Right ventricle myocardium inferior (tissue), 1 donor: ENCODE measurements around the gene SBK2. TPM values are rescaled to one million over a fixed set of nuclear protein-coding genes. Genes with fewer than 3 reads are reported as not detected.
"Not testable (repeated sequence)": the region's sequence is repeated elsewhere in the genome, so short reads cannot be mapped to it uniquely, and the experiment has no call there.

Experiments
- ATAC-seq: fragments of 200-7000 bp; cut with Tn5 transposase; one replicate; pipeline ENCODE4 v1.9.1; 2020; ENCODE audit warnings: mild to moderate bottlenecking, moderate library complexity
- DNase-seq: peaks from one replicate; pipeline ENCODE4 v3.0.0; 2021; ENCODE audit errors: missing footprints
- intact Hi-C: fragments of 100-400 bp; cut with DNase I; formaldehyde crosslinking; loops from one replicate; pipeline ENCODE4 v1.11.0; 2022
- long read RNA-seq: library from polyadenylated mRNA; unstranded; transcript quantifications from one replicate; pipeline ENCODE4 v2.0.0, GENCODE V29; 2021
- total RNA-seq: library from RNA; stranded (reverse); fragmentation: NEBNext Ultra II Directional; extraction: Animal tissue kit (Norgen Biotek cat#: 25700); gene quantifications from one replicate; pipeline ENCODE4 v1.2.1, GENCODE V29; 2021
- donor health status: DM: no; HTN: yes; CAD: no; lungs with severe emphysema.

SBK2 gene, protein sequence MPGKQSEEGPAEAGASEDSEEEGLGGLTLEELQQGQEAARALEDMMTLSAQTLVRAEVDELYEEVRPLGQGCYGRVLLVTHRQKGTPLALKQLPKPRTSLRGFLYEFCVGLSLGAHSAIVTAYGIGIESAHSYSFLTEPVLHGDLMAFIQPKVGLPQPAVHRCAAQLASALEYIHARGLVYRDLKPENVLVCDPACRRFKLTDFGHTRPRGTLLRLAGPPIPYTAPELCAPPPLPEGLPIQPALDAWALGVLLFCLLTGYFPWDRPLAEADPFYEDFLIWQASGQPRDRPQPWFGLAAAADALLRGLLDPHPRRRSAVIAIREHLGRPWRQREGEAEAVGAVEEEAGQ
- 12.7 TPM for total RNA-seq
- long read RNA-seq, partial matches to known transcripts, result 0 of 13 reads
- long read RNA-seq, other reads (novel, unspliced or antisense), result 9 of 13 reads

DNA sequence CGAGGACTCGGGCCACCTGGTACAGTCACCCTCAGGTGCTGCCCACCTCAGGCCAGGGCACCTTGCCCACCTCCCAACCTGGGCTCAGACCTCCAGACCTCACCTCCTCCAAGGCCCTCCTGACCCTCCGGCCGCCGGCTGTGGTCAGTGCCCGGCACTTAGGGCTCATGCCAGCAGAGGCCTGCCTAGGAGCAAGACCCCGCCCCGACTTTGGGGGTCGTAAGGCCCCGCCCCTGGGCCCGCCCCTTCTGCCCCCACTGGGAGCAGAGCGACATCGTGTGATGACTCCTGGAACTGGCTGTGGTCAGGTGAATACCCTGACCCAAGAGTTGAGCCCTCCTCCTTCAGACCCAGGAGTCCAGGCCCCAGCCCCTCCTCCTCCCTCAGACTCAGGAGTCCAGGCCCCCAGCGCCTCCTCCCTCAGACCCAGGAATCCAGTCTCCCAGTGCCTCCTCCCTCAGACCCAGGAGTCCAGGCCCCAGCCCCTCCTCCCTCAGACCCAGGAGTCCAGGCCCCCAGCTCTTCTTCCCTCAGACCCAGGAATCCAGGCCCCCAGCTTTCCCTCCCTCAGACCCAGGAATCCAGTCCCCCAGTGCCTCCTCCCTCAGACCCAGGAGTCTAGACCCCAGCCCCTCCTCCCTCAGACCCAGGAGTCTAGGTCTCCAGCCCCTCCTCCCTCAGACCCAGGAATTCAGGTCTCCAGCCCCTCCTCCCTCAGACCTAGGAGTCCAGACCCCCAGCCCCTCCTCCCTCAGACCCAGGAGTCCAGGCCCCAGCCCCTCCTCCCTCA lies at the start of gene SBK2:
SBK2 (minus strand) TSS at position 183 of the 790 bp plus-strand sequence. CDS start 839 bp downstream, outside the sequence.
- ATAC-seq (peak; percentile 53), DNase-seq (no peak)
- intact Hi-C loops, result loop anchor here (1.0 kb wide), 1 partner anchor 20 kb away; no protein-coding TSS in a partner anchor

DNA sequence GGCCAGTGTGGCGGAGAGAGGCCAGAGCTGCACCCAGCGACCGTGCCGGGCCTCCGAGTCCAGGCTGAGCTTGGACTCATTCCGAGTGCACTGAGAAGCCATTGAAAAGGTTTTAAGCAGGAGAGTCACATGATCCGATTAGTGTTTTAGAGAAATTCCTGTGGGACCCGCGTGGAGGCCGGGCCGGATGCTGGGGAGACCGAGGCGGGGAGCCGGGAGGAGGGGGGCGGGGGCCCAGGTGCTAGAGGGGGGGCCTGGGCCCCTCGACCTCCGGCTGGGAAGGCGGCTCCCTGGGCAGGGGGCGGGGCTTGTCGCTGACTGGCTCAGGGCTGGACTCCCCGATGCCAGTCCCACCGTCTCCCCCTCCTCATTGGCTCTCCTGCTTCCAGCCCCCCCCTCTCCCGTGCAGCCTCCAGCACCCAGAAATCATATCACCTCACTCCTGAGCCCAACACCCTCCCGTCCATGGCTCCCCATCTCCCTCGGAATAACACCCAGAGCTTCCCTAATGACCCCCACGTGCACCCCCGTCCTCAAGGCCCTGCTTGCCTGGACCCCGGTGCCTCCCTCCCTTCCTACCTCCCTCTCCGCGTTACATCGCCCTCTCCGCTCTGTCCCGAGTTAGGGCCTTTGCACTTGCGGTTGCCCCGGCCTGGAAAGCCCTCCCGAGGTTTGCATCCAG lies 48.9 kb upstream of the SBK2 start:
- ATAC-seq, result peak; percentile 65

DNA sequence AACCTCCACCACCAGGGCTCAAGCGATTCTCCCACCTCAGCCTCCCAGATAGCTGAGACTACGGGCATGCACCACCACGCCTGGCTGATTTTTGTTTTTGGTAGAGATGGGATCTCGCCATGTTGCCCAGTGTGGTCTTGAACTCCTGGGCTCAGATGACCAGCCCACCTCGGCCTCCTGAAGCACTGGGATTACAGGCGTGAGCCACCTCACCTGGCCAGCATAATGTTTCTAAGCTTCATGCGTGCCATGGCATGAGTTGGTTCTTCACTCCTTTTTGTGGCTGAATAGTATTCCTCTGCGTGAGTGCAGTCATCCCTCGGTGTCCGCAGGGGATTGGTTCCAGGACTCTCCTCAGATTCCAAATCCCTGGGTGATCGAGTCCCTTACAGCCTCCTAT lies 47.9 kb upstream of the SBK2 start:
- intact Hi-C loops, result loop anchor here (5.0 kb wide), 2 partner anchors 38 to 68 kb away; partner anchors contain the start of gene SBK3
- no peak for ATAC-seq
- DNase-seq, result no peak

More for the DNA sequence above, 48.9 kb upstream of the SBK2 start:
- DNase-seq, result peak; percentile 85
- intact Hi-C loops, result no loop called here

DNA sequence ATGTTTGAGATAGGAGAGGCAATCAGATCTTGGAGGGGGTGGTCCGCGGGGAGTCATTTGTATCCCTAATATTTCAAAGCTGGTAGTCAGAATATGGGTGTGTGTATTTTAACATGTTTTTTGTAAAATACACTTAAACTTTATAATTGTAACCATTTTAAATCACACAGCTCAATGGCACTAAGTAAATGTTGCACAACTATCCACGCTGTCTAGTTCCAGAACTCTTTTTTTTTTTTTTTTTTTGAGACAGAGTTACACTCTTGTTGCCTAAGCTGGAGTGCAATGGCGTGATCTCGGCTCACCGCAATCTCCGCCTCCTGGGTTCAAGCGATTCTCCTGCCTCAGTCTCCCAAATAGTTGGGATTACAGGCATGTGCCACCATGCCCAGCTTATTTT lies 47.0 kb upstream of the SBK2 start:
- not testable (repeated sequence) for ATAC-seq, DNase-seq
- intact Hi-C loops, result loop anchor here (5.0 kb wide), 2 partner anchors 37 to 67 kb away; partner anchors contain the start of gene SBK3

DNA sequence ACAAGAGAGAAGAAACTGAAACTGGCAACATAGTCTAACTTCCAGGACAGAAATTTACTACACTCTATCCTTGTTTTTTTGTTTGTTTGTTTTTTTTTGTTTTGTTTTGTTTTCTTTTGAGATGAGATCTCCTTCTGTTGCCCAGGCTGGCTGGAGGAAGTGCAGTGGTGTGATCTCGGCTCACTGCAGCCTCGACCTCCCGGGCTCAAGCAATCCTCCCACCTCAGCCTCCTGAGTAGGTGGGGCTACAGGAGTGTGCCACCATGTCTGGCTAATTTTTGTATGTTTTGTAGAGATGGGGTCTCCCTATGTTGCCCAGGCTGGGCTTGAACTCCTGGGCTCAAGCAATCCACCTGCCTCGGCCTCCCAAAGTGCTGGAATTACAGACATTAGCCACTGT lies 45.4 kb upstream of the SBK2 start:
- intact Hi-C loops, result loop anchor here (5.0 kb wide), 2 partner anchors 35 to 65 kb away; partner anchors contain the start of gene SBK3
- ATAC-seq, DNase-seq: not testable (repeated sequence)

DNA sequence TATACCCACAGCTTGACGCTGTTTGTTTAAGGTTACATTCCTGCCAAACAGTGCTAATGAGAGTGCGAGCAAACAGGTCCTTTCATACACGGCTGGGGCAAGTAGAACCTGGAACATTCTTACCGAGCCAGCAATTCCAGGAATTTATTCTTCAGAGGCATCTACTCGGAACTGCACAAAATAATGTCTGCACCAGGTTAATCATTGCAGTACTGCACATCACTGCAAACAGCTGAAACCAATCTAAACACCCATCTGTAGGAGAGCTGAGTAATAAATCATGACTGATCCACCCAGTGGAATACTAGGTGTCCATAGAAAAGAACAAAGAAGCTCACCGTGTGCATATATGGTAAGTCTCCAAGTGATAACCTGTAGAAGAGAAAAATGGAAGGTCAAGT lies 44.9 kb upstream of the SBK2 start:
- DNase-seq (no peak), ATAC-seq (no peak)
- intact Hi-C loops, result loop anchor here (2.0 to 5.0 kb wide), 3 partner anchors 17 to 65 kb away; partner anchors contain the start of genes FIZ1 and SBK3

DNA sequence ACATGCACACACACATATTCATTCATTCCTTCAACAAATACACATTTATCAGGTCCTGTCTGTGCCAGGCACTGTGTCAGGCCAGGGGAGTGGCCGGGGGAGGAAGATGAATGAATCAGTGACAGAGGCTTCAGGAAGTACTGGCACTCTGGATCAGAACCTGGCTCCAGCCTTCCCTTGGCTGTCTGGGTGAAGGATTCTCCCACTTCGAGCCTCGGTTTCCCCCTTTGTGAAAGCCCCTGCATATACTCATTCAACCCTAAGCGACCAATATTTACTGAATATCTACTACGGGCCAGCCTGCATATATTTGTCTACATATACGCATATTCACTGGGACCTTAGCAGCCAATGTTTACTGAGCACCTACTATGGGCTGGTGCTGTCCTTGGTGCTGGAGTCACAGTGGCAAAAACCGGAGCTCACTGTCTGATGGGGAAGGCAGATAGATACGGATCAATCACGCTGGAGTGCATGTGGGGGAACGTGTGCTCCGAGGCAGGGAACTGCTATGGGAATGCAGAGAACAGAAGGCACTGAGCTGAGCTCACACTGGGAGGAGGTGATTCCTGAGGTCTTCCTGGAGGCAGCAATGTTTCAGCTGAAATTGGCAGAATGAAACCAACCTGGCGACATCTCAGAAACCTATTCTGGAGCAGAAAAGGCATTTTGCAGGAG lies 44.4 kb upstream of the SBK2 start:
- ATAC-seq (no peak), DNase-seq (no peak)
- intact Hi-C loops, result loop anchor here (2.0 to 5.0 kb wide), 3 partner anchors 18 to 64 kb away; partner anchors contain the start of genes FIZ1 and SBK3

DNA sequence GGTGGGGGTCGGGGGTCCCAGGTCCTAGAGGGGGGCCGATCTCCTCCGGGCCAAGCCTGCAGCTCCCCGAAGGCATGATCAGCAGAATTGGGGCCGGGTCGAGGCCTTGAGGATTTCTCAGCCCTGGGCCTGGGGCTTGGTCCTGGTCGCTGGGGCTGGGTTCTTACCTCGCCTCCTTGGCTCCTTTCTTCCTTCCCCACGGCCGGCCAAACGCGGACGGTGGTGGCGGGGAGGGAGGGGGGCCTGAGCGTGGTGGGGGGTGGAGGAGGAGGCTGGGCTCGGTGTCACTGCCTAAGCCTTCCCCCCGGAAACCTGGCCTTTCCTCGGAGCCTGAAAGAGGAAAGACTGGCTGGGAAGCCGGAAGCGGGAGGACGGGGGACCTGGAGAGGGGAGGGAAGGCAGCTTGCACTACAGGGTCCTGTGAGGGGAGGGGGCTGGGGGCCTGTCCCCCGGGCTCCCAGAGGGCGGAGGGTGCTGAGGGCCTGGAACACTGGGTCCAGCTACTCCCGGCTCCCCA lies 43.8 kb upstream of the SBK2 start, which contains the start of gene ZNF579:
ZNF579 (minus strand) TSS at position 221 of the 517 bp plus-strand sequence. CDS start 1,209 bp downstream, outside the sequence.
- peak; percentile 85 for DNase-seq
- ATAC-seq, result peak; percentile 84
- intact Hi-C loops, result loop anchor here (2.0 to 5.0 kb wide), 3 partner anchors 18 to 63 kb away; partner anchors contain the start of genes FIZ1 and SBK3

DNA sequence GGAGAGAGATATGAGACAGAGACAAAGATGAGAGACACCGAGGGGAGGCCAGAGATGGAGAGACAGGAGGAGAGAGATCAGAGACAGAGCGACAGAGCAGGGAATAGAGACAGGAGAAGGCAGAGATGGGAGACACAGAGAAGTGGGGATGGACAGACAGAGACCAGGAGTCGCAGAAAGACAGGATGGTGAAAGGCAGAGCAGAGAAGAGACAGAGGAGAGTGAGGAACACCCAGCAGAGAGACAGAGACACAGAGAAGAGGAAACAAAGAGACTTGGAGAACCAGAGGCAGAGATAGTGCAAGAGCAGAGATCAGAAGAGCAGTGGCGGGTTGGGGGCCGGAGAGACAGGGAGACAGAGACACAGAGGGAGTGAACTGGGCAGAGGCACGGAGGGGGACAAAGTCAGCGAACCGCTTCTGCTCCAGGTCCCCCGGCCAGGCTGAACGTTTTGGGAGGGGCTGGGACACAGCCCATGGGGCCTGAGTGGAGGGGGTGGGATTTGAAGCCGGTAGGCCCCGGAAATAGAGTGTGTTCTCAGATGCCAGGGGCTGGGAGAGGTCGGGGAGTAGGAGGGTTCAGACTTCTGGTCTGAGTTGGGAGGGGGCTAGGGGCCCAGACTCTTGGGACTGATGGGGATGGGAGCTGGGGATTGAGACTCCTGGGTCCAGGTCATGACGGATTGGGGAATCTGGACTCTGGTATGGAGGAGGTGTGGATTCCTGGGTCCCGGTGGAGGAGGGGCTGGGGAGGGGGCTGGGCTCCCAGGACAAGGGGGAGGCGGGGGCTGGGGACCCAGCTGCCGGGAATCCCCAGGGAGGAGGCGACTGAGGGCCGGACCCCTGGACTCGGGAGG lies 43.1 kb upstream of the SBK2 start:
- no peak for DNase-seq
- intact Hi-C loops, result loop anchor here (2.0 to 5.0 kb wide), 3 partner anchors 19 to 63 kb away; partner anchors contain the start of genes FIZ1 and SBK3

DNA sequence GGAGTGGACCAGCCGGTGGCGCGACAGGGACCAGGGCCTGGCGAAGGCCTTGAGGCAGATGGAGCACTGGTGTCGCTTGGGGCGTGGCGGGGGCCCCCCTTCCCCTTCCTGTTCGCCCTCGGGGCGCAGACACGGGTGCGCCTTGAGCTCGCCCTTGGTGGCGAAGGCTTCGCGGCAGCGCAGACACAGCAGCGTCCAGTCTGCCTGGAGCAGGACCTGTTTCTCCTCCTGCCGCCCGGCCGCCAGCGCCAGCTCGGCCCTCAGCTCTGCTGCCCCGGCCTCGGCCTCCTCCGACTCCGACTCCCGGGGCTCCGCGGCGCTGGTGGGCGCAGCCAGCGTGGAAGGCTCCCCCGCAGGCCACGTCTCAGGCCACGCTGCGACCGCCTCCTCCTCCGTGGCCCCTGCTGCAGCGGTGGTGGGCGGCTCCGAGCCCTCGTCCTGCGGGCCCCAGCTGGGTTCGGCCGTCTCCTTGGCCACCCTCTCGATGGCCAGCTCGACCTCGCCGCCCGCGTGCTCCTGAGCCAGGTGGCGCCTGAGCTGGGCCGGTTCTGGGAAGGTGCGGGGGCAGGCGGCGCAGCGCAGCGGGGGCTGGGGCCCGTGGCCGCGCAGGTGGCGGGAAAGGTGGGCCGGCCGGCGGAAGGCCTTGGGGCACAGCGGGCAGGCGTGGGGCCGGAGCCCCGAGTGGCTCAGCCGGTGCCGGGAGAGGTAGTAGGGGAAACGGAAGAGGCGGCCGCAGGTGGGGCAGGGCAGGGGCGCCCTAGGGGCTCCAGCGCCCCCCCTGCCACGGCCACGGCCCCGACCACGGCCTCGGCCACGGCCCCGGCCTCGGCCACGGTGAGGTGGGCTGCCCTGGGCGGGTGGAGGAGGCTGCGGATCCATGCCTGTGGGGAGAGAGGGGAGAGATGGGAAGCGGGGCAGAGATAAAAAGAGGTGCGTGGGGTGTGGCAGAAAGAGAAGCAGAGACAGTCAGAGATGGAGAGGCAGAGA lies 42.1 kb upstream of the SBK2 start:
- no peak for ATAC-seq
- DNase-seq, result no peak
- intact Hi-C loops, result no loop called here

More for the DNA sequence above, 43.1 kb upstream of the SBK2 start:
- ATAC-seq, result peak; percentile 58

DNA sequence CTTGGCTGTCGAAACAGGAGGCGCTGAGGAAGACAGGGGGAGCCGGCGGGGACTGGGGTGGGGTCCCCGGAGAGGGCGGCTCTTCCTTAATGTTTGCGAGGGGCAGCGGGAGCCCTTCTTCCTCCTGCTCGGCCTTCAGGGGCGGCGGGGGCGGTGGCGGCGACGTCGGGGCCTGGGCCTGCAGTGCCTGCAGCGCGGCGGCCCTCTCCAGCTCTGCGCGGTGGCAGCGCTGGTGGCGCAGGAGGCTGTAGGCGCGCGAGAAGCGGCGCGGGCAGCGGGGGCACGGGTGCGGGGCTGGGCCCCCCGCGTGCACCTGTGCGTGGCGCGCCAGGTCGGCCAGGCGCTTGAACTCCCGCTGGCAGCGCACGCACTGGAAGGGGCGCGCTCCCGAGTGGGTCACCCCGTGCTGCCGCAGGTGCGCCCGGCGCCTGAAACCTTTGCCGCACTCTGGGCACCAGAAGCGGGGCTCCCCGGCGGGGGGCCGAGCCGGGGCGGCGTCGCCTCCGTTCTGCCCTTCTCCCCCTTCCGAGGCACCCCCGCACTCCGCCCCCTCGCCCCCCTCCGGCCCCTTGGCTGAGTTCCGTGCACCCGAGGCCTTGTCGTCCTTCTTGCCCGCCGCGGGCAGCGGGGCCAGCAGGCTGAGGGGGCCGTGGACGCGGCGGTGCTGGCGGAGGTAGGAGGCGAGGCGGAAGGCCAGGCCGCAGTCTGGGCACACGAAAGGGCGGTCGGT lies 41.3 kb upstream of the SBK2 start:
- DNase-seq (no peak), ATAC-seq (no peak)
- intact Hi-C loops, result no loop called here

DNA sequence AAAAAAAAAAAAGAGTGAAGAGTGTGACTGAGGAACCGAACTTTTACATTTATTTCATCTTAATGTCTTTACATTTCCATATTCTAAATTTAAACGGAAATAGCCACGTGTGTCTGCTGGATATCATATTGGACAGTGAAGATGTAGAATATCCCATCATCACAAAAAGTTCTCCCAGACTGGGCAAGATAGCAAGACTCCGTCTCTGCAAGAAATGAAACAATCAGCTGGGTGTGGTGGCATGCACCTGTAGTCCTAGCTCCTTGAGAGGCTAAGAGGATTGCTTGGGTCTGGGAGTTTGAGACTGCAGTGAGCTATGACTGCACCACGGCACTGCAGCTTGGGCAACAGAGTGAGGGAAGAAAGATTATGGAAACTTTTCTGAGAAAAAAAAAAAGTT lies 39.8 kb upstream of the SBK2 start:
- intact Hi-C loops, result no loop called here
- ATAC-seq (no peak), DNase-seq (no peak)

DNA sequence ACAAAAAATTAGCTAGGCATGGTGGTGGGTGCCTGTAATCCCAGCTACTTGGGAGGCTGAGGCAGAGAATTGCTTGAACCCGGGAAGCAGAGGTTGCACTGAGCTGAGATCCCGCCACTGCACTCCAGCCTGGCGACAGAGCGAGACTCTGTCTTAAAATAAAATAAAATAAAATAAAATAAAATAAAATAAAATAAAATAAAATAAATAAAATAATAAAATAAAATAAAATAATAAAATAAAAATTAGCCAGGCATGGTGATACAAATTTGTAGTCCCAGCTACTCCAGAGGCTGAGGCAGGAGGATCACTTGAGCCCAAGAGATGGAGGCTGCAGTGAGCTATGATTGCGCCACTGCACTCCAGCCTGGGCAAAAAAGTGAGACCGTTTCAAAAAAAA lies 37.0 kb upstream of the SBK2 start:
- DNase-seq, intact Hi-C loops, ATAC-seq: not testable (repeated sequence)

DNA sequence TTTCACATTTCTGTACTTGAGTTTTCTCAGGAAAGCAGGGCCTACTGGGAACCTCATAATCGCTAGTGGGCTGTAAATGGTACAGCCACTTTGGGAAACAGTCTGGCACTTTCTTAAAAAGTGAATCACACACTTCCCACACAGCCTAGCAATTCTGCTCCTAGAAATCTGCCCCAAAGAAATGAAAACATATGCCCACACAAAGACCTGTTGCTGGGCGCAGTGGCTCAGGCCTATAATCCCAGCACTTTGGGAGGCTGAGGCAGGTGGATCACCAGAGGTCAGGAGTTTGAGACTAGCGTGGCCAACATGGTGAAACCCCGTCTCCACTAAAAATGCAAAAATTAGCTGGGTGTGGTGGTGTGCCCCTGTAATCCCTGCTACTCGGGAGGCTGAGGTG lies 32.5 kb upstream of the SBK2 start:
- ATAC-seq, intact Hi-C loops, DNase-seq: not testable (repeated sequence)
